Mesendoderm (in vitro differentiated cells): Measurements from ENCODE around the gene ANKS1B.

Source experiments
- DNase-seq: peaks from one replicate; pipeline ENCODE4 v3.0.0; 2013
- H2AK5ac ChIP-seq: 2 replicates; pipeline ENCODE4 v1.6.1; 2013; ENCODE audit warnings: low read length, inconsistent platforms
- H2BK120ac ChIP-seq: 2 replicates; pipeline ENCODE4 v1.6.1; 2013; ENCODE audit warnings: low read depth, mild to moderate bottlenecking, low read length, moderate library complexity, mixed read lengths
- H2BK15ac ChIP-seq: replicated peaks from 2 replicates; pipeline ENCODE4 v1.6.1; 2013; ENCODE audit warnings: low read depth, mild to moderate bottlenecking, moderate library complexity
- H2BK5ac ChIP-seq: 2 replicates; pipeline ENCODE4 v1.6.1; 2013; ENCODE audit warnings: low read length, inconsistent platforms
- H3K18ac ChIP-seq: 2 replicates; pipeline ENCODE4 v1.6.1; 2013; ENCODE audit warnings: mild to moderate bottlenecking, low read length, mixed read lengths
- H3K23ac ChIP-seq: one replicate; pipeline ENCODE4 v1.6.1; 2013; ENCODE audit warnings: low read length
- H3K27ac ChIP-seq: 2 replicates; pipeline ENCODE4 v1.5.1; 2013; ENCODE audit warnings: low read depth, mild to moderate bottlenecking, inconsistent platforms, low read length, moderate library complexity
- H3K27me3 ChIP-seq: 2 replicates; pipeline ENCODE4 v1.6.1; 2013; ENCODE audit warnings: low read length, control low read depth, mild to moderate bottlenecking, inconsistent platforms; ENCODE audit not compliant: insufficient read depth, poor library complexity
- H3K36me3 ChIP-seq: 2 replicates; pipeline ENCODE4 v1.6.1; 2013; ENCODE audit warnings: low read length, inconsistent platforms; ENCODE audit not compliant: control insufficient read depth, insufficient read depth
- H3K4ac ChIP-seq: one replicate; pipeline ENCODE4 v1.6.1; 2013; ENCODE audit warnings: low read depth, mild to moderate bottlenecking, low read length, moderate library complexity
- H3K4me1 ChIP-seq: 2 replicates; pipeline ENCODE4 v1.6.1; 2013; ENCODE audit warnings: low read depth, low read length, inconsistent platforms; ENCODE audit not compliant: control insufficient read depth
- H3K4me2 ChIP-seq: 2 replicates; pipeline ENCODE4 v1.6.1; 2013; ENCODE audit warnings: low read length
- H3K4me3 ChIP-seq: 2 replicates; pipeline ENCODE4 v1.5.1; 2013; ENCODE audit warnings: mild to moderate bottlenecking, low read length
- H3K56ac ChIP-seq: one replicate; pipeline ENCODE4 v1.6.1; 2013; ENCODE audit warnings: low read length
- H3K79me1 ChIP-seq: 2 replicates; pipeline ENCODE4 v1.6.1; 2013; ENCODE audit warnings: low read length, inconsistent platforms
- H3K79me2 ChIP-seq: 2 replicates; pipeline ENCODE4 v1.6.1; 2013; ENCODE audit warnings: mild to moderate bottlenecking, low read length; ENCODE audit not compliant: control insufficient read depth, insufficient read depth
- H3K9ac ChIP-seq: 2 replicates; pipeline ENCODE4 v1.6.1; 2013; ENCODE audit warnings: low read length, inconsistent platforms
- H4K5ac ChIP-seq: one replicate; pipeline ENCODE4 v1.6.1; 2013; ENCODE audit warnings: low read length
- H4K8ac ChIP-seq: one replicate; pipeline ENCODE4 v1.6.1; 2013; ENCODE audit warnings: low read depth, mild to moderate bottlenecking, control low read depth, low read length, moderate library complexity
- WGBS: extraction: QIAGEN DNeasy Blood & Tissue Kit; methylation state at CpG from one replicate; pipeline ENCODE4 v1.1.7; 2013; ENCODE audit warnings: low lambda C conversion rate, missing lambda C conversion rate; ENCODE audit not compliant: insufficient coverage; ENCODE audit errors: extremely low coverage; 5-methylcytosine and 5-hydroxymethylcytosine counted together

Gene ANKS1B

GRCh38 chr12:99985631-99986030 is 895 bp upstream of the ANKS1B start:
- H2BK120ac ChIP-seq = no peak overlapping the region
- no peaks in the 10 kb centered on the region for H3K79me2 ChIP-seq
- no peak overlapping the region for H3K4me3 ChIP-seq
- H3K79me1 ChIP-seq = no peaks in the 10 kb centered on the region
- peaks cover 4% of the 10 kb centered on the region for H3K27me3 ChIP-seq
- no peaks in the 10 kb centered on the region for H3K36me3 ChIP-seq
- no peak overlapping the region for H3K4ac ChIP-seq
- H4K5ac ChIP-seq = no peak overlapping the region
- H2AK5ac ChIP-seq = no peak overlapping the region
- no peak overlapping the region for H2BK5ac ChIP-seq
- WGBS = no CpG with 5 or more reads among the region's 3 CpGs
- no peak overlapping the region for H3K23ac ChIP-seq
- no peak overlapping the region for H3K56ac ChIP-seq
- peaks cover 4% of the 10 kb centered on the region for H3K4me1 ChIP-seq
- H2BK15ac ChIP-seq = no peak overlapping the region
- H4K8ac ChIP-seq = no peak overlapping the region
- no peak overlapping the region for H3K4me2 ChIP-seq
- H3K9ac ChIP-seq = no peak overlapping the region
- H3K18ac ChIP-seq = no peak overlapping the region
- H3K27ac ChIP-seq = no peak overlapping the region
- no peak for DNase-seq

GRCh38 chr12:99985129-99985570 is 414 bp upstream of the ANKS1B start:
- H2BK5ac ChIP-seq = no peak overlapping the region
- no peaks in the 10 kb centered on the region for H3K79me1 ChIP-seq
- no peak overlapping the region for H2AK5ac ChIP-seq
- no CpG with 5 or more reads among the region's 10 CpGs for WGBS
- H3K4me2 ChIP-seq = peak overlapping the region; percentile 51
- H4K8ac ChIP-seq = no peak overlapping the region
- no peak overlapping the region for H3K27ac ChIP-seq
- H3K56ac ChIP-seq = peak overlapping the region; percentile 78
- H4K5ac ChIP-seq = no peak overlapping the region
- H3K4me1 ChIP-seq = peaks cover 4% of the 10 kb centered on the region
- H2BK15ac ChIP-seq = no peak overlapping the region
- peak overlapping the region; percentile 36 for H3K4ac ChIP-seq
- peaks cover 4% of the 10 kb centered on the region for H3K27me3 ChIP-seq
- H3K36me3 ChIP-seq = no peaks in the 10 kb centered on the region
- H3K23ac ChIP-seq = no peak overlapping the region
- H3K9ac ChIP-seq = peak overlapping the region; percentile 58
- H3K79me2 ChIP-seq = no peaks in the 10 kb centered on the region
- H2BK120ac ChIP-seq = no peak overlapping the region
- H3K4me3 ChIP-seq = peak overlapping the region; percentile 32
- peak; percentile 48 for DNase-seq
- peak overlapping the region; percentile 6 for H3K18ac ChIP-seq

GRCh38 chr12:99983456-99984258 is 1.1 kb downstream of the ANKS1B start:
- no peak overlapping the region for H4K5ac ChIP-seq
- WGBS = no CpG with 5 or more reads among the region's 20 CpGs
- H3K36me3 ChIP-seq = no peaks in the 10 kb centered on the region
- peaks cover 4% of the 10 kb centered on the region for H3K27me3 ChIP-seq
- peak; percentile 20 for DNase-seq
- H3K56ac ChIP-seq = peak overlapping the region; percentile 84
- no peak overlapping the region for H2BK15ac ChIP-seq
- no peak overlapping the region for H2BK5ac ChIP-seq
- no peak overlapping the region for H3K27ac ChIP-seq
- no peaks in the 10 kb centered on the region for H3K79me2 ChIP-seq
- H3K4me2 ChIP-seq = no peak overlapping the region
- H3K18ac ChIP-seq = no peak overlapping the region
- H2AK5ac ChIP-seq = no peak overlapping the region
- H4K8ac ChIP-seq = no peak overlapping the region
- no peak overlapping the region for H3K9ac ChIP-seq
- H3K4me3 ChIP-seq = no peak overlapping the region
- peaks cover 4% of the 10 kb centered on the region for H3K4me1 ChIP-seq
- H3K4ac ChIP-seq = no peak overlapping the region
- H3K23ac ChIP-seq = no peak overlapping the region
- no peak overlapping the region for H2BK120ac ChIP-seq
- no peaks in the 10 kb centered on the region for H3K79me1 ChIP-seq

GRCh38 chr12:99981639-99982190 is 3.0 kb downstream of the ANKS1B start:
- H4K8ac ChIP-seq = no peak overlapping the region
- no peak overlapping the region for H3K18ac ChIP-seq
- no peak overlapping the region for H3K9ac ChIP-seq
- H3K23ac ChIP-seq = no peak overlapping the region
- H2BK5ac ChIP-seq = no peak overlapping the region
- no peak overlapping the region for H3K4me3 ChIP-seq
- WGBS = no CpG with 5 or more reads among the region's 4 CpGs
- no peak overlapping the region for H3K27ac ChIP-seq
- no peak overlapping the region for H3K56ac ChIP-seq
- H3K4me2 ChIP-seq = no peak overlapping the region
- no peak overlapping the region for H4K5ac ChIP-seq
- H2BK15ac ChIP-seq = no peak overlapping the region
- no peaks in the 10 kb centered on the region for H3K79me2 ChIP-seq
- no peaks in the 10 kb centered on the region for H3K36me3 ChIP-seq
- H3K79me1 ChIP-seq = no peaks in the 10 kb centered on the region
- H3K4me1 ChIP-seq = peaks cover 4% of the 10 kb centered on the region
- no peak overlapping the region for H2AK5ac ChIP-seq
- peak; percentile 46 for DNase-seq
- H3K4ac ChIP-seq = no peak overlapping the region
- peaks cover 4% of the 10 kb centered on the region for H3K27me3 ChIP-seq
- H2BK120ac ChIP-seq = no peak overlapping the region

- no peak overlapping the region for H3K9ac ChIP-seq
- no peak overlapping the region for H4K5ac ChIP-seq
- no peak overlapping the region for H3K27ac ChIP-seq
- no peak overlapping the region for H3K4me2 ChIP-seq
- no peak overlapping the region for H3K56ac ChIP-seq
- H3K4me1 ChIP-seq = no peaks in the 10 kb centered on the region
- H3K79me1 ChIP-seq = no peaks in the 10 kb centered on the region
- peaks cover 4% of the 10 kb centered on the region for H3K27me3 ChIP-seq
- no peak overlapping the region for H4K8ac ChIP-seq
- no peak overlapping the region for H3K4ac ChIP-seq
- no CpG with 5 or more reads among the region's 2 CpGs for WGBS
- no peaks in the 10 kb centered on the region for H3K36me3 ChIP-seq
- no peak overlapping the region for H3K23ac ChIP-seq
- H3K18ac ChIP-seq = no peak overlapping the region
- no peak overlapping the region for H2BK15ac ChIP-seq
- H3K4me3 ChIP-seq = no peak overlapping the region
- no peak overlapping the region for H2AK5ac ChIP-seq
- no peak for DNase-seq
- no peak overlapping the region for H2BK5ac ChIP-seq
- no peaks in the 10 kb centered on the region for H3K79me2 ChIP-seq
- H2BK120ac ChIP-seq = no peak overlapping the region
Measured at GRCh38 chr12:99979471-99979870, 5.3 kb downstream of the ANKS1B start.
